Left ventricle myocardium inferior (tissue), 1 donor: ENCODE data around the gene APBB1IP. TPM values are rescaled to one million over a fixed set of nuclear protein-coding genes. Genes with fewer than 3 reads are reported as not detected.
"Not testable (repeated sequence)": the region's sequence is repeated elsewhere in the genome, so short reads cannot be mapped to it uniquely, and the experiment has no call there.

Source experiments
- DNase-seq: peaks from one replicate; pipeline ENCODE4 v3.0.0-alpha.2; 2020
- H3K27ac ChIP-seq: fragments of 200-600 bp; replicated peaks from 2 replicates; pipeline ENCODE4 v1.8.0; 2021
- H3K27me3 ChIP-seq: fragments of 200-600 bp; 2 replicates; pipeline ENCODE4 v1.8.0; 2021; ENCODE audit warnings: low read depth
- H3K36me3 ChIP-seq: fragments of 200-600 bp; 2 replicates; pipeline ENCODE4 v1.8.0; 2021
- H3K4me1 ChIP-seq: fragments of 200-600 bp; 2 replicates; pipeline ENCODE4 v1.8.0; 2021
- H3K4me3 ChIP-seq: fragments of 200-600 bp; 2 replicates; pipeline ENCODE4 v1.8.0; 2021; ENCODE audit warnings: mild to moderate bottlenecking, moderate library complexity
- H3K9me3 ChIP-seq: fragments of 200-600 bp; replicated peaks from 2 replicates; pipeline ENCODE4 v1.8.0; 2021
- intact Hi-C: fragments of 100-400 bp; cut with micrococcal nuclease; formaldehyde crosslinking; loops from one replicate; pipeline ENCODE4 v1.11.0; 2022
- total RNA-seq: library from RNA; stranded (reverse); fragmentation: NEBNext Ultra II Directional; extraction: Animal tissue kit (Norgen Biotek cat#: 25700); gene quantifications from one replicate; pipeline ENCODE4 v1.2.1, GENCODE V29; 2021
- TF ChIP-seq, protein P1 (sequence below): fragments of 200-600 bp; IDR thresholded peaks from 2 replicates; pipeline ENCODE4 v1.8.0; 2021; ENCODE audit warnings: antibody characterized with exemption, mild to moderate bottlenecking, borderline replicate concordance
- donor health status: DM: no; HTN: yes; CAD: no; lungs with severe emphysema.

APBB1IP gene
- total RNA-seq, 1 donor from 2014 or later = 2.6 TPM

DNA sequence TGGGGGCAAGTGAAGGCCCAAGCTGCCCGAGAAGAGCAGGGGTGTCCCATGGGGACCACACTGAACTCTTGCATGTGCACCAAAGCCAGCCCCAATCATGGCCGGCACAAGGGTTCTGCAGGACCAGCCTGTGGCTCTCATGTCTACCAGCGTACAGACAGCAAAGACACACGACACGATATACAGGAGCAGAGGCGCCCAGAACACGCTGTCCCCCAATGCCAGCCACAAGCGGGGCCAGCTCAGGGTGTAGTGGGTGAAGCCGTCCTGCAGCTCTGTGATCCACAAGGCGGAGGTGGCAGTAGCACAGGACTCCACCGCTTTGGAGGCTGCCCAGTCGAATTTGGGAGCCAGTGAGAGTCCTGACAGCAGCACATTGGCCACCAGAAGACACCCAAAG, 150.5 kb downstream of the APBB1IP start:
- TF ChIP-seq, protein P1, sequence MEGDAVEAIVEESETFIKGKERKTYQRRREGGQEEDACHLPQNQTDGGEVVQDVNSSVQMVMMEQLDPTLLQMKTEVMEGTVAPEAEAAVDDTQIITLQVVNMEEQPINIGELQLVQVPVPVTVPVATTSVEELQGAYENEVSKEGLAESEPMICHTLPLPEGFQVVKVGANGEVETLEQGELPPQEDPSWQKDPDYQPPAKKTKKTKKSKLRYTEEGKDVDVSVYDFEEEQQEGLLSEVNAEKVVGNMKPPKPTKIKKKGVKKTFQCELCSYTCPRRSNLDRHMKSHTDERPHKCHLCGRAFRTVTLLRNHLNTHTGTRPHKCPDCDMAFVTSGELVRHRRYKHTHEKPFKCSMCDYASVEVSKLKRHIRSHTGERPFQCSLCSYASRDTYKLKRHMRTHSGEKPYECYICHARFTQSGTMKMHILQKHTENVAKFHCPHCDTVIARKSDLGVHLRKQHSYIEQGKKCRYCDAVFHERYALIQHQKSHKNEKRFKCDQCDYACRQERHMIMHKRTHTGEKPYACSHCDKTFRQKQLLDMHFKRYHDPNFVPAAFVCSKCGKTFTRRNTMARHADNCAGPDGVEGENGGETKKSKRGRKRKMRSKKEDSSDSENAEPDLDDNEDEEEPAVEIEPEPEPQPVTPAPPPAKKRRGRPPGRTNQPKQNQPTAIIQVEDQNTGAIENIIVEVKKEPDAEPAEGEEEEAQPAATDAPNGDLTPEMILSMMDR = no peak
- no peak for DNase-seq
- intact Hi-C loops = no loop called here

DNA sequence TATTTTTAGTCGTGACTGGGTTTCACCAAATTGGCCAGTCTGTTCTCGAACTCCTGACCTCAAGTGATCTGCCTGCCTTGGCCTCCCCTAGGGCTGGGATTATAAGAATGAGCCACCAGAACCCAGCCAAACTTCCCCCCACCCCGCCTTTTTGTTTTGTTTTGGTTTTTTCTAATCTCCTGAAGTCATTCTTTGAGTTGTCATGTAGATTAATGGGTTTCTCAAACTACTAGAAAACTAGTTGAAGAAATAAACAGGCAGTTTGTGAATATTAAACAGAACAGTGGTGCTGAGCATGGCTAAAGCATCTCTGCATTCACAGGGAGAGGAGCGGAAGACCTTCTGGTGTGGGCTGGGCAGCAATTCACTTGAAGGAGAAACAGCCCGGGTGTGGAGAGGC, 151.7 kb downstream of the APBB1IP start:
- H3K27me3 ChIP-seq = peaks cover 22% of the 10 kb centered on the region
- H3K4me1 ChIP-seq, intact Hi-C loops, DNase-seq, H3K27ac ChIP-seq, H3K36me3 ChIP-seq, H3K9me3 ChIP-seq, H3K4me3 ChIP-seq: not testable (repeated sequence)

More for the DNA sequence above, 150.5 kb downstream of the APBB1IP start:
- Histone ChIP-seq H3K9me3 (no peaks in the 10 kb centered on the region), H3K36me3 (no peaks in the 10 kb centered on the region), H3K4me1 (no peaks in the 10 kb centered on the region), H3K27ac (no peak overlapping the region), H3K4me3 (no peak overlapping the region), H3K27me3 (peaks cover 10% of the 10 kb centered on the region)

DNA sequence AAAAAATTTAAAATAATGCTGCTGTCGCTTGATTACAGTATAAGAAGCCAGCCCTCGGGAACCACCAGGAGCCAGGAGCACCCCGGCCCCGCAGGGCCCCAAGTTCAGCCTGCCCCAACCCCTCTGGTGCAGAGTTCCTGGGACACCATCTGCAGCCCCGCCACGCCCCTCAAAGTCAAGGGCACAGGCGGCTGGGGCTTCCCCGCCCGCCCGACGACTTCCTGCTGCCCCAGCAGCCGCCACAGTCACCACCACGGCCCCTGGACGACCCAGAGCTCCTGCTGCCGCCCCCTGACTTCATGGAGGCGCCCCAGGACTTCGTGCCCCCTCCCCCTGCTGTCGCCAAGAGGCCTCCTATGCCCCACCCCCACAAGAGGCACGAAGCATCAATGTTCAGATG, 155.8 kb downstream of the APBB1IP start:
- Histone ChIP-seq H3K36me3 (no peaks in the 10 kb centered on the region), H3K4me1 (no peaks in the 10 kb centered on the region), H3K27me3 (peaks cover 29% of the 10 kb centered on the region), H3K4me3 (no peak overlapping the region), H3K27ac (no peak overlapping the region), H3K9me3 (no peaks in the 10 kb centered on the region)
- intact Hi-C loops = no loop called here
- TF ChIP-seq, protein P1 = no peak
- no peak for DNase-seq

DNA sequence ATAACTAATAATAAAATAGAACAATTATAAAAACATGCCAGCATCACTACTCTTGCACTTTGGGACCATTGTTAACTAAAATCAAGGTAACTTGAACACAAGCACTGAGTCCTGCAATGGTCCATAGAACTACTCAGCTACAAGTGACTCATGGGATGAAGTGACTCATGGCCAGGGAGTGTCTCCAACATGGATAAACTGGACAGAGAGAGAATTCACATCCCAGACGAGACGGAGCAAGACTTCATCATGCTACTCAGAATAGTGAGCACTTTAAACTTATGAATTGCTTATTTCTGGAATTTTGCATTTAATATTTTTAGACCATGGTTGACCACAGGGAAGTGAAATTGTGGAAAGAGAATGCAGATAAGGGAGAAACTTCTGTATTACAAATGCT, 165.1 kb downstream of the APBB1IP start:
- H3K4me1 ChIP-seq, H3K27me3 ChIP-seq, H3K4me3 ChIP-seq, H3K27ac ChIP-seq, DNase-seq, H3K36me3 ChIP-seq, intact Hi-C loops, H3K9me3 ChIP-seq: not testable (repeated sequence)

DNA sequence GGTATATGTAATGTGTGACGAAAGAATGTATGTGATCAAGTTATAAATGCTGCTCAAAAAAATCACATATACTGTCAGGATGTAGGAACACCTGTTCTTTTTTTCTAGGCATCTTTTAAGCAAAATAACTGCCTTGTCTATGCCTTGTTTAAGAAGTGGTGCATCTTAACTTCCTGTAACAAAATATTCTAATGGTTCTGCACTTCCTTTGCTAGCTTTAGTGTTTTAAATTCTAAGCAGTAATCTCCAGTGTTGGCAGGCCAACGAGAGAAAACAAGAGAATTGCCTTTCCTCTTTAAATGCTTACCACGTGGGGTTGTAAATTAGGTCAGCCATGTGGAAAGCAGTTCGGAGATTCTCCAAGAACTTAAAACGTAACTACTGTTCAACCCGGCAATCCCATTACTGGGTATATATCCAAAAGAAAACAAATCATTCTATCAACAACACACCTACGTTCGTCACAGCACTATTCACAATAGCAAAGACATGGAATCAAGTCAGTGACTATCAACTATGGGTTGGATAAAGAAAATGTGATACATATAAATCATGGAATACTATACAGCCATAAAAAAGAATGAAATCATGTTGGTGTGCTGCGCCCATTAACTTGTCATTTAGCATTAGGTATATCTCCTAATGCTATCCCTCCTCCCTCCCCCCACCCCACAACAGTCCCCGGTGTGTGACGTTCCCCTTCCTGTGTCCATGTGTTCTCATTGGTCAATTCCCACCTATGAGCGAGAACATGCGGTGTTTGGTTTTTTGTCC, 166.4 kb downstream of the APBB1IP start:
- H3K27ac ChIP-seq, H3K36me3 ChIP-seq, DNase-seq, intact Hi-C loops, H3K4me1 ChIP-seq, H3K4me3 ChIP-seq, H3K9me3 ChIP-seq: not testable (repeated sequence)
- peaks cover 13% of the 10 kb centered on the region for H3K27me3 ChIP-seq

DNA sequence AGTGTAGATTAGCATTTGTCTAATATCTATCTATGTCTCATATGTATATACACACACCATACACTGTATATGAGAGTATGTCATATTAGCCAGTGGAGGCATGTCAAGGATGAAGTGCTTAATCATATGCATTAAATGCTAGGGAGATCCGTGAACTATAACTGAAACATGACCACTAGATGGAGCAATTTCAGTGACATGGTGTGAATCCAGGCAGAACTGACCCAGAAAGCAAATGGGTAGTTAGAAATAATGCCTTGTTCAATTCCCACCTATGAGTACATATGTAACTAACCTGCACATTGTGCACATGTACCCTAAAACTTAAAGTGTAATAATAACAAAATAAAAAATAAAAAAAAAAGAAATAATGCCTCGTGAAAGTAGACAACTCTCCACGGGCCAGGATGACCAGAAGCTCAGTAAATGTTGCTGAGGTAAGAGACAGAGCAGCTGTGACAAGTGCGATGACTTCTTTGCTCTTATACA, 168.3 kb downstream of the APBB1IP start:
- intact Hi-C loops, DNase-seq: not testable (repeated sequence)

More for the DNA sequence above, 168.3 kb downstream of the APBB1IP start:
- not testable (repeated sequence) for H3K4me1 ChIP-seq, H3K27ac ChIP-seq, H3K36me3 ChIP-seq, H3K4me3 ChIP-seq, H3K9me3 ChIP-seq
- TF ChIP-seq, protein P1 = peak; percentile 54
- peaks cover 22% of the 10 kb centered on the region for H3K27me3 ChIP-seq
